Measurements from ENCODE around the gene GAS7. TPM values are rescaled to one million over a fixed set of nuclear protein-coding genes. Genes with fewer than 3 reads are reported as not detected.

GAS7 gene
- total RNA-seq, 4 donors from 2014 or later, result 62.6 to 122 (median 77.0) TPM

GRCh38 chr17:10111907-10112452 is 86.4 kb downstream of the GAS7 start:
- H3K9me3 ChIP-seq, result no peaks in the 10 kb centered on the region
- H3K4me3 ChIP-seq, result no peak overlapping the region
- no peaks in the 10 kb centered on the region for H3K36me3 ChIP-seq
- TF ChIP-seq POLR2A (IDR thresholded peaks at IDR 0.05) (no peak), POLR2AphosphoS5 (IDR thresholded peaks at IDR 0.05) (no peak), EP300 (IDR thresholded peaks at IDR 0.05) (no peak), CTCF (IDR thresholded peaks at IDR 0.05) (no peak)
- peak overlapping the region in 3 of 4 donors; percentile 20 to 87 (median 85) for H3K27ac ChIP-seq
- ATAC-seq, result no peak
- peaks cover 0 to 55% (median 19%) of the 10 kb centered on the region in 3 donors for H3K4me1 ChIP-seq
- WGBS, 2 donors (ENCODE audit: low coverage in 1 of 2), result 83 to 90% methylated on average over 2 to 4 of the region's 9 CpGs
- no peaks in the 10 kb centered on the region for H3K27me3 ChIP-seq

DNA sequence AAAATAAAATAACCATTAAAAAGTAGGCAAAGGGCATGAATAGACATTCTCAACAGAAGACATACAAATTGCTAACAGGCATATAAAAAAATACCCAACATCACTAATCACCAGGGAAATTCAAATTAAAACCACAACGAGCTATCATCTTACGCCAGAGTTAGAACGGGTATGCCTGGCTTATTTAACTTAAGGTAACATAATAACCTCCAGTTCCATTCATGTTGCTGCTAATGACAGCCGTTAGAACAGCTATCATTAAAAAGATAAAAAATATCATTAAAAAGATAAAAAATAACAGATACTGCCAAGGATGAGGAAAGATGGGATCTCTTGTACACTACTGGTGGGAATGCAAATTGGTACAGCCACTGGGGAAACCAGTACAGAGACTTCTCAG is 89.3 kb downstream of the GAS7 start:
- H3K27ac ChIP-seq, result no peak overlapping the region
- no peak for TF ChIP-seq EP300 (IDR thresholded peaks at IDR 0.05)
- TF ChIP-seq POLR2AphosphoS5 (IDR thresholded peaks at IDR 0.05), result no peak
- TF ChIP-seq POLR2A (IDR thresholded peaks at IDR 0.05), result no peak
- TF ChIP-seq CTCF (IDR thresholded peaks at IDR 0.05), result no peak
- no peaks in the 10 kb centered on the region for H3K36me3 ChIP-seq
- 88 to 91% methylated on average over 4 of the region's 4 CpGs for WGBS, 2 donors (ENCODE audit: low coverage in 1 of 2)
- ATAC-seq, result no peak
- no peaks in the 10 kb centered on the region for H3K27me3 ChIP-seq
- no peak overlapping the region for H3K4me3 ChIP-seq
- H3K4me1 ChIP-seq, result peaks cover 0 to 42% (median 18%) of the 10 kb centered on the region in 3 donors
- no peaks in the 10 kb centered on the region for H3K9me3 ChIP-seq

GRCh38 chr17:10107316-10108165 is 90.9 kb downstream of the GAS7 start:
- Histone ChIP-seq H3K4me3 (no peak overlapping the region), H3K36me3 (no peaks in the 10 kb centered on the region), H3K9me3 (no peaks in the 10 kb centered on the region), H3K4me1 (peaks cover 0 to 26% (median 7%) of the 10 kb centered on the region in 3 donors), H3K27me3 (no peaks in the 10 kb centered on the region), H3K27ac (peak overlapping the region in 1 of 4 donors; percentile 5)
- no peak for ATAC-seq
- TF ChIP-seq POLR2A (IDR thresholded peaks at IDR 0.05) (no peak), CTCF (IDR thresholded peaks at IDR 0.05) (no peak), POLR2AphosphoS5 (IDR thresholded peaks at IDR 0.05) (no peak), EP300 (IDR thresholded peaks at IDR 0.05) (no peak)
- WGBS, 2 donors (ENCODE audit: low coverage in 1 of 2), result 67 to 88% methylated on average over 4 to 6 of the region's 11 CpGs

DNA sequence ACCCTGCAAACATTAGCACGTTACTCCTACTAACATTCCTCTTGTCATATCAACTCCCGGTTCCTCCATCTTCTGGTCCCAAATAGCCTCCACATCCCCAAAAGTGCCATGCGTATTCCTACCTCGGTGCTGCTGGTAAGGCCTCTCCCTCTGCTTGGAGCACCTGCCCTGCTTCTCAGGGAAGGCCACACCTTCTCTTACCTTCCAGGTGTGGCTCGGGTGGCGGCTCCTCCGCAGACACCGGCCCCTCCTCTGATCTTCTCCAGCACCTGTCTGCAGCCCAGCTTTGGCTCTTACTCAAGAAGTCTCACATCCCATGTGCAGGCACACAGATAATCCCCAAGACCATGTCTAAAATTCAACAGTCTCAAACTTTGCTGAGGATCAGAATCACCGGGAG is 92.3 kb downstream of the GAS7 start:
- 53 to 70% methylated on average over 2 to 9 of the region's 9 CpGs for WGBS, 2 donors (ENCODE audit: low coverage in 1 of 2)
- Histone ChIP-seq H3K4me1 (peaks cover 0 to 15% (median 7%) of the 10 kb centered on the region in 3 donors), H3K27me3 (no peaks in the 10 kb centered on the region), H3K4me3 (no peak overlapping the region), H3K36me3 (no peaks in the 10 kb centered on the region), H3K9me3 (no peaks in the 10 kb centered on the region), H3K27ac (peak overlapping the region in 3 of 4 donors; percentile 56 to 76 (median 68))
- no peak for ATAC-seq
- no peak for TF ChIP-seq POLR2AphosphoS5 (IDR thresholded peaks at IDR 0.05)
- TF ChIP-seq POLR2A (IDR thresholded peaks at IDR 0.05), result no peak
- no peak for TF ChIP-seq EP300 (IDR thresholded peaks at IDR 0.05)
- TF ChIP-seq CTCF (IDR thresholded peaks at IDR 0.05), result no peak

Data from gastroesophageal sphincter (tissue), 4 donors.